AG09319 (cell line): ENCODE data around the gene ASAP2.

Source experiments
- DNase-seq: peaks from one replicate; pipeline ENCODE4 v3.0.0-alpha.2; 2010; ENCODE audit warnings: low read depth; ENCODE audit errors: extremely low read depth
- TF ChIP-seq, protein P1 (sequence below): IDR thresholded peaks from 2 replicates; pipeline ENCODE4 v1.5.1; 2011; ENCODE audit warnings: low read depth, mild to moderate bottlenecking, inconsistent platforms, low read length, moderate library complexity

Gene ASAP2

DNA sequence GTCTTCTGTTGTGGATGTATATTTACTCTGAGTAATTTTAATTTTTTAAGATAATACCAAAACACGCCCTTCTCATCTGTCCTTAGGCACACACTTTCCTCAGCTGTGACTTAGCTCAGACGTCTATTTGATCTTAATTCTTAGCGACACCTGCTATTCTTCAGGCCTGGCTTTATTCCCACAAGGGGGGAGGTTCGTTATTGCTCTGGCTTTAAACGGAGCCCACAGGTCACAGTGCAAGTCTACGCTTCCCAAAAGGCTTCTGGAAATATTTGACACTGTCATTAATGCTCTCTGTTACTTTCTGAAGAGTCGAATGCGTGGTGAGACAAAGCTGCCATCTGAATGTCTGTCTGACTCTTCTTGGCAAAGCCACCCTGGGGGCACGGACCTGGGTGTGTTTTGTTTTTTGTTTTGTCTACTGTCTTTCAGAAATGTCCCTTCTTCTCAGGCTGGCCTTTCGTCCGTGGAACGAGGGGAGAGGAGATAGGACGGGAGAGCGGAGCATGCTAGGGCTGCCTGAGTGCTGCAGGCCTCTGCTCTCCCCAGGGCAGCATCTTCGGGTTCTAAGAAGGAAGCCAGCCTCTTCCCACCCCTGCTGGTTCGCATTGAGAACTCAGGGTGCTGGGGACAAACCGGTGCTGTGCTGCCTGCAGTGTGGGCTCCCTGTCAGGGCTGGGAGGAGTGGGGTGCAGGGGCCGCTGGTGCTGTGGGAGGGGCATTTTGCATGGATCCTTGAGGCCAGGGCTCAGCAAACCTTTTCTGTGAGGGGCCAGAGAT lies 61.9 kb downstream of the ASAP2 start:
- TF ChIP-seq, protein P1, sequence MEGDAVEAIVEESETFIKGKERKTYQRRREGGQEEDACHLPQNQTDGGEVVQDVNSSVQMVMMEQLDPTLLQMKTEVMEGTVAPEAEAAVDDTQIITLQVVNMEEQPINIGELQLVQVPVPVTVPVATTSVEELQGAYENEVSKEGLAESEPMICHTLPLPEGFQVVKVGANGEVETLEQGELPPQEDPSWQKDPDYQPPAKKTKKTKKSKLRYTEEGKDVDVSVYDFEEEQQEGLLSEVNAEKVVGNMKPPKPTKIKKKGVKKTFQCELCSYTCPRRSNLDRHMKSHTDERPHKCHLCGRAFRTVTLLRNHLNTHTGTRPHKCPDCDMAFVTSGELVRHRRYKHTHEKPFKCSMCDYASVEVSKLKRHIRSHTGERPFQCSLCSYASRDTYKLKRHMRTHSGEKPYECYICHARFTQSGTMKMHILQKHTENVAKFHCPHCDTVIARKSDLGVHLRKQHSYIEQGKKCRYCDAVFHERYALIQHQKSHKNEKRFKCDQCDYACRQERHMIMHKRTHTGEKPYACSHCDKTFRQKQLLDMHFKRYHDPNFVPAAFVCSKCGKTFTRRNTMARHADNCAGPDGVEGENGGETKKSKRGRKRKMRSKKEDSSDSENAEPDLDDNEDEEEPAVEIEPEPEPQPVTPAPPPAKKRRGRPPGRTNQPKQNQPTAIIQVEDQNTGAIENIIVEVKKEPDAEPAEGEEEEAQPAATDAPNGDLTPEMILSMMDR = no peak
- DNase-seq = no peak

DNA sequence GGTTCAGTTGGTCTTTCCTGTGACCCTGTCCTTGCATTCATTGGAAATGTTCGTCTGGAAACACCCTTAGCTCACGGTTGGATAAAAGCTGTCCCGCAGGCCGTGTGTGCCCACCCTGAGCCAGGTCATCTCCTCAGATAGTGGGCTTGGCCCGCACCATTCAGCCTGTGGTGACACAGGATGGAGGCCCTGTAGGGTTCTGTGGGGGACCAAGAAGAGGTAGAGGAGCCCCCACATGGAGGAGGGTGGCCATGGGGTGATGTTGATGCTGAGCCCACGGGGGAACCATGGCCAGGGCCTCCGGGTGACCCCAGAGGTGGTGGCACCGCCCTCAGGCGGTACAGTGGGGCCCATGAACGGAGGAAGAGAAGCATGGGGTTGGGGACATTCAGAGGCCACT lies 62.7 kb downstream of the ASAP2 start:
- TF ChIP-seq, protein P1 = no peak
- no peak for DNase-seq

GRCh38 chr2:9269695-9270360 lies 63.2 kb downstream of the ASAP2 start:
- no peak for DNase-seq
- TF ChIP-seq, protein P1 = no peak

GRCh38 chr2:9271091-9271490 lies 64.5 kb downstream of the ASAP2 start:
- no peak for DNase-seq
- TF ChIP-seq, protein P1 = no peak

GRCh38 chr2:9271691-9272090 lies 65.1 kb downstream of the ASAP2 start:
- TF ChIP-seq, protein P1 = no peak
- no peak for DNase-seq

DNA sequence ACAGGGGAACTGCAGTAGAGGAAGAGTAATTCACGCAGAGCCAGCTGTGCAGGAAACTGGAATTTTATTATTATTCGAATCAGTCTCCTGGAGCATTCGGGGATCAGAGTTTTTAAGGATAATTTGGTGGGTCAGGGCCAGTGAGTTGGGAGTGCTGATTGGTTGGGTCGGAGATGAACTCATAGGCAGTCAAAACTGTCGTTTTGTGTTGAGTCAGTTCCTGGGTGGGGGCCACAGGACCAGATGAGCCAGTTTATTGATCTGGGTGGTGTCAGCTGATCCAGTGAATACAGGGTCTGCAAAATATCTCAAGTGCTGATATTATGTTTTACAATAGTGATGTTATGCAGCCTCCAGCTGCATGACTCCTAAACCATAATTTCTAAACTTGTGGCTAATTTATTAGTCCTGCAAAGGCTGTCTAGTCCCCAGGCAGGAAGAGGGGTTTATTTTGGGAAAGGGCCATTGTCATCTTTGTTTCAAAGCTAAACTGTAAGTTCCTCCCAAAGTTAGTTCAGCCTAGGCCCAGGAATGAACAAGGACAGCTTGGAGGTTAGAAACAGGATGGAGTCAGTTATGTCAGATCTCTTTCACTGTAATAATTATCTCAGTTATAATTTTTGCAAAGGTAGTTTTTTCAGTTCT lies 67.0 kb downstream of the ASAP2 start:
- TF ChIP-seq, protein P1 = no peak
- DNase-seq = no peak

DNA sequence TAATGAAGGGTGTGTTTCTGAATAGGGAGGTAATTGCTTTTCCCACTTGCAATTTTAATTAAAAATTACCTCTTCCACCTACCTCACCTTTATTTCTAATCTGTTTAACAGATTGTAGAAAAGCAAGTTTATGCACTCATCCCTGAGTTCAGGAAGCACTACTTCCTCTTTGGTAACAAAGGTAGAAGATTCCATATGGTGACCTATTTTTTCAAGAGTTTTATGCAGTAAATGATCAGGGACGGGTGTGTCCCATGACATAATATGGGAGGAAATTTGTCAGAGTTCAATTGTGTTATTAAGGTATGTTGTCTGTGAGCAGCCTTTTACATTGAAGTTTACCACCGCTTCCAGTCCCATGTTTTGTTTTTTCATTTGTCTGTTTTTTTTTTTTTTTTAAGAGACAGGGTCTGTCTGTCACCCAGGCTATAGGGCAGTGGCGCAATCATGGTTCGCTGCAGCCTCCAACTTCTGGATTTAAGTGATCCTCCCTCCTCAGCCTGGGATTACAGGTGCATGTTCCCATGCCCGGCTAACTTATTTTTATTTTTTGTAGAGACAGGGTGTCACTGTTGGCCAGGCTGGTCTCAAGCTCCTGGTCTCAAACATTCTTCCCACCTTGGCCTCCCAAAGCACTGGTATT lies 68.2 kb downstream of the ASAP2 start:
- no peak for DNase-seq
- TF ChIP-seq, protein P1 = no peak
